WTC11 (cell line): ENCODE measurements around the gene CFDP1. TPM values are rescaled to one million over a fixed set of nuclear protein-coding genes. Genes with fewer than 3 reads are reported as not detected.
"Not testable (repeated sequence)": the region's sequence is repeated elsewhere in the genome, so short reads cannot be mapped to it uniquely, and the experiment has no call there.

Experiments
- ATAC-seq: fragments of 200-7000 bp; cut with Tn5 transposase; 2 replicates; pipeline ENCODE4 v1.10.0; 2021; ENCODE audit warnings: mild to moderate bottlenecking, moderate library complexity
- CTCF ChIA-PET: fragments of 300-600 bp; sonication (Branson Sonifier 250); formaldehyde crosslinking; loops from one replicate; lab custom pipeline; 2021; ENCODE audit warnings: antibody characterized with exemption; lab: Charles Lee
- POLR2A ChIA-PET: fragments of 350-600 bp; sonication (Branson Sonifier 250); formaldehyde crosslinking; loops from one replicate; lab custom pipeline; 2021; ENCODE audit warnings: antibody characterized with exemption; lab: Charles Lee
- DNase-seq: peaks from one replicate; pipeline ENCODE4 v3.0.0; 2021; ENCODE audit warnings: low spot score
- H3K27ac Mint-ChIP-seq: 2 replicates; pipeline ENCODE4 v1.8.0; 2021; ENCODE audit warnings: mixed read lengths
- H3K27me3 Mint-ChIP-seq: 2 replicates; pipeline ENCODE4 v1.8.0; 2021; ENCODE audit warnings: low read depth, mild to moderate bottlenecking, moderate library complexity, mixed read lengths
- H3K36me3 Mint-ChIP-seq: 2 replicates; pipeline ENCODE4 v1.8.0; 2021; ENCODE audit warnings: mixed read lengths
- H3K4me1 Mint-ChIP-seq: 2 replicates; pipeline ENCODE4 v1.8.0; 2022; ENCODE audit warnings: mixed read lengths
- H3K4me3 Mint-ChIP-seq: 2 replicates; pipeline ENCODE4 v1.8.0; 2021; ENCODE audit warnings: mild to moderate bottlenecking, moderate library complexity, mixed read lengths
- H3K9me3 Mint-ChIP-seq: 2 replicates; pipeline ENCODE4 v1.8.0; 2021; ENCODE audit warnings: mixed read lengths
- CREM ChIP-seq: sonication (generic); formaldehyde crosslinking; IDR thresholded peaks from 2 replicates; pipeline ENCODE4 v1.8.1; 2022; ENCODE audit warnings: mild to moderate bottlenecking, missing genetic modification reagents, moderate library complexity
- FOXK1 ChIP-seq: sonication (generic); formaldehyde crosslinking; IDR thresholded peaks from 2 replicates; pipeline ENCODE4 v1.8.0; 2022; ENCODE audit warnings: mild to moderate bottlenecking, moderate library complexity, missing genetic modification reagents
- GABPB1 ChIP-seq: sonication (generic); formaldehyde crosslinking; IDR thresholded peaks from 2 replicates; pipeline ENCODE4 v1.8.1; 2023; ENCODE audit warnings: mild to moderate bottlenecking, missing genetic modification reagents
- MYBL2 ChIP-seq: sonication (generic); formaldehyde crosslinking; IDR thresholded peaks from 2 replicates; pipeline ENCODE4 v1.8.1; 2023; ENCODE audit warnings: mild to moderate bottlenecking, moderate library complexity, missing genetic modification reagents
- NFATC4 ChIP-seq: fragments of 250-450 bp; sonication (Bioruptor Pico); IDR thresholded peaks from 2 replicates; pipeline ENCODE4 v1.9.0; 2021; ENCODE audit warnings: mild to moderate bottlenecking
- NFE2L1 ChIP-seq: sonication (generic); formaldehyde crosslinking; IDR thresholded peaks from 2 replicates; pipeline ENCODE4 v1.8.1; 2023; ENCODE audit warnings: missing genetic modification reagents
- NFYB ChIP-seq: sonication (generic); formaldehyde crosslinking; conservative IDR thresholded peaks from 2 replicates; pipeline ENCODE4 v1.8.0; 2022; ENCODE audit warnings: low read depth, missing genetic modification reagents
- NR3C1 ChIP-seq: sonication (generic); formaldehyde crosslinking; conservative IDR thresholded peaks from 2 replicates; pipeline ENCODE4 v1.8.1; 2023; ENCODE audit warnings: low read depth, mild to moderate bottlenecking, missing genetic modification reagents
- SMAD4 ChIP-seq: sonication (generic); formaldehyde crosslinking; IDR thresholded peaks from 2 replicates; pipeline ENCODE4 v1.8.0; 2022; ENCODE audit warnings: mild to moderate bottlenecking, missing genetic modification reagents
- TCF7 ChIP-seq: sonication (generic); formaldehyde crosslinking; IDR thresholded peaks from 2 replicates; pipeline ENCODE4 v1.8.0; 2022; ENCODE audit warnings: mild to moderate bottlenecking, low read depth, missing genetic modification reagents, moderate library complexity
- ZBTB21 ChIP-seq: sonication (generic); formaldehyde crosslinking; IDR thresholded peaks from 2 replicates; pipeline ENCODE4 v1.8.1; 2023; ENCODE audit warnings: mild to moderate bottlenecking, missing genetic modification reagents, borderline replicate concordance
- ZNF416 ChIP-seq: fragments of 250-450 bp; sonication (Bioruptor Pico); IDR thresholded peaks from 2 replicates; pipeline ENCODE4 v1.9.0; 2021; ENCODE audit warnings: mild to moderate bottlenecking, inconsistent platforms
- total RNA-seq: library from RNA; stranded (reverse); gene quantifications from 3 replicates; pipeline ENCODE4 v1.2.3, GENCODE V29; 2021
- TF ChIP-seq, protein P1 (sequence below): sonication (generic); formaldehyde crosslinking; IDR thresholded peaks from 2 replicates; pipeline ENCODE4 v1.8.1; 2022; ENCODE audit warnings: missing genetic modification reagents, borderline replicate concordance
- TF ChIP-seq, protein P2 (sequence below): sonication (generic); formaldehyde crosslinking; IDR thresholded peaks from 2 replicates; pipeline ENCODE4 v1.8.1; 2022; ENCODE audit warnings: mild to moderate bottlenecking, moderate library complexity, missing genetic modification reagents
- TF ChIP-seq, protein P3 (sequence below): fragments of 200-600 bp; IDR thresholded peaks from 2 replicates; pipeline ENCODE4 v1.8.0; 2022; ENCODE audit warnings: antibody characterized with exemption
- TF ChIP-seq, protein P4 (sequence below): sonication (generic); formaldehyde crosslinking; IDR thresholded peaks from 2 replicates; pipeline ENCODE4 v1.8.0; 2023; ENCODE audit warnings: missing genetic modification reagents, mild to moderate bottlenecking, borderline replicate concordance
- TF ChIP-seq, protein P5 (sequence below): sonication (generic); formaldehyde crosslinking; IDR thresholded peaks from 2 replicates; pipeline ENCODE4 v1.8.0; 2022; ENCODE audit warnings: mild to moderate bottlenecking, missing genetic modification reagents
- TF ChIP-seq, protein P6 (sequence below): sonication (generic); formaldehyde crosslinking; IDR thresholded peaks from 2 replicates; pipeline ENCODE4 v1.8.1; 2023; ENCODE audit warnings: mild to moderate bottlenecking, missing genetic modification reagents
- TF ChIP-seq, protein P7 (sequence below): sonication (generic); formaldehyde crosslinking; conservative IDR thresholded peaks from 2 replicates; pipeline ENCODE4 v1.8.1; 2022; ENCODE audit warnings: mild to moderate bottlenecking, missing genetic modification reagents
- TF ChIP-seq, protein P8 (sequence below): sonication (generic); formaldehyde crosslinking; IDR thresholded peaks from 2 replicates; pipeline ENCODE4 v1.8.0; 2022; ENCODE audit warnings: mild to moderate bottlenecking, missing genetic modification reagents

Gene CFDP1
- total RNA-seq, 1 experiment from 2014 or later: 79.2 TPM

DNA sequence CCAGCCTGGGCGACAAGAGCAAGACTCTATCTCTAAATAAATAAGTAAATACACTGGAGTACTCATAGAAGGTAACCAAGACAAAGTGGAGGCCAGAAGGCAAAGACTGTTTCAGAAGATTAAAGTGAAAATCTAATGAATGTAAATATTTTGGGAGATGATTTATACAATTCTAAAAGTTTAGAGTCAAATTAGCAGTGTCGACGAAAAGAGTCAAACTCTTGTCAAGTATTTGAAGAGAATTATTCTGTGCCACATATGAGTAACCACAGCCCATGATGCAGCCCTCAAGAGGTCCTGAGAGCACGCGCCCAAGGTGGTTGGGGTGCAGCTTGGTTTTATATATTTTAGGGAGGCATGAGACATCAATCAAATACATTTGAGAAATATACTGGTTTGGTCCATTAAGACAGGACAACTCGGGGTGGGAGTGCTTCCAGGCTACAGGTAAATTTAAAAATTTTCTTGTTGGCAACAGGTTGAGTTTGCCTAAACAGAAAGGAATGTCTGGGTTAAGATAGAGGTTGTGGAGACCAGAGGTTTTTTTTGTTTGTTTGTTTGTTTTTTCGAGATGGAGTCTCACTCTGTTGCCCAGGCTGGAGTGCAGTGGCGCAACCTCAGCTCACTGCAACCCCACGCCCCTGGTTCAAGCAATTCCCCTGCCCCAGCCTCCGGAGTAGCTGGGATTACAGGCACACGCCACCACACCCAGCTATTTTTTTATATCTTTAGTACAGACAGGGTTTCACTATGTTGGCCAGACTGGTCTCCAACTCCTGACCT, 3.5 kb downstream of the CFDP1 start:
- CTCF ChIA-PET: interaction anchor here (0.7 to 1.1 kb wide), 2 partner anchors 196 to 567 kb away, joined by 3 read pairs; no protein-coding TSS in a partner anchor

DNA sequence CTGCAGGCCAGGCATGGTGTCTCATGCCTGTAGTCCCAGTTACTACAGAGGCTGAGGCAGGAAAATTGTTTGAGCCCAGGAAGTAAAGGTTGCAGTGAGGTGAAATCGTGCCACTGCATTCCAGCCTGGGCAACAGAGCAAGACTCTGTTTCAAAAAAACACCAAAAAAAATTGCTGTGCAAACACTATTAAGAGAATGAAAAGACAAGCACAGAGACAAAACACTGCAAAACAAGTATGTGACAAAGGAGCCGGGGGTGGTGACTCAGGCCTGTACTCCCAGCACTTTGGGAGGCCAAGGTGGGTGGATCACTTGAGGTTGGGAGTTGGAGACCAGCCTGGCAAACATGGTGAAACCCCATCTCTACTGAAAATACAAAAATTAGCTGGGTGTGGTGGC, 6.8 kb downstream of the CFDP1 start:
- H3K9me3 Mint-ChIP-seq, POLR2A ChIA-PET, ATAC-seq, H3K4me3 Mint-ChIP-seq, DNase-seq, H3K27me3 Mint-ChIP-seq, H3K36me3 Mint-ChIP-seq: not testable (repeated sequence)
- CTCF ChIA-PET: interaction anchor here (1.4 kb wide), 1 partner anchor 90 kb away, joined by 3 read pairs; no protein-coding TSS in a partner anchor
- Mint-ChIP-seq H3K4me1 (peaks cover 33% of the 10 kb centered on the region), H3K27ac (peak overlapping the region; percentile 65; the same call in 1 of the 2 replicates)

More for the DNA sequence above, 3.5 kb downstream of the CFDP1 start:
- Mint-ChIP-seq H3K27ac (0 out of 2 replicates have a peak overlapping the region, but pooled peaks have one; percentile 29), H3K27me3 (0 out of 2 replicates have a peak, but pooled peaks cover 2% of the 10 kb centered on the region), H3K4me3 (no peak overlapping the region; the same call in 1 of the 2 replicates), H3K9me3 (no peaks in the 10 kb centered on the region), H3K4me1 (peaks cover 30% of the 10 kb centered on the region), H3K36me3 (peaks cover 7% of the 10 kb centered on the region)
- TF ChIP-seq, protein P1, sequence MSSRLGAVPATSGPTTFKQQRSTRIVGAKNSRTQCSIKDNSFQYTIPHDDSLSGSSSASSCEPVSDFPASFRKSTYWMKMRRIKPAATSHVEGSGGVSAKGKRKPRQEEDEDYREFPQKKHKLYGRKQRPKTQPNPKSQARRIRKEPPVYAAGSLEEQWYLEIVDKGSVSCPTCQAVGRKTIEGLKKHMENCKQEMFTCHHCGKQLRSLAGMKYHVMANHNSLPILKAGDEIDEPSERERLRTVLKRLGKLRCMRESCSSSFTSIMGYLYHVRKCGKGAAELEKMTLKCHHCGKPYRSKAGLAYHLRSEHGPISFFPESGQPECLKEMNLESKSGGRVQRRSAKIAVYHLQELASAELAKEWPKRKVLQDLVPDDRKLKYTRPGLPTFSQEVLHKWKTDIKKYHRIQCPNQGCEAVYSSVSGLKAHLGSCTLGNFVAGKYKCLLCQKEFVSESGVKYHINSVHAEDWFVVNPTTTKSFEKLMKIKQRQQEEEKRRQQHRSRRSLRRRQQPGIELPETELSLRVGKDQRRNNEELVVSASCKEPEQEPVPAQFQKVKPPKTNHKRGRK: no peak
- TF ChIP-seq, protein P2, sequence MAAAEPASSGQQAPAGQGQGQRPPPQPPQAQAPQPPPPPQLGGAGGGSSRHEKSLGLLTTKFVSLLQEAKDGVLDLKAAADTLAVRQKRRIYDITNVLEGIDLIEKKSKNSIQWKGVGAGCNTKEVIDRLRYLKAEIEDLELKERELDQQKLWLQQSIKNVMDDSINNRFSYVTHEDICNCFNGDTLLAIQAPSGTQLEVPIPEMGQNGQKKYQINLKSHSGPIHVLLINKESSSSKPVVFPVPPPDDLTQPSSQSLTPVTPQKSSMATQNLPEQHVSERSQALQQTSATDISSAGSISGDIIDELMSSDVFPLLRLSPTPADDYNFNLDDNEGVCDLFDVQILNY (CRISPR knock-in tag): no peak
- no peak for TF ChIP-seq ZNF416 (CRISPR knock-in tag)
- TF ChIP-seq, protein P3, sequence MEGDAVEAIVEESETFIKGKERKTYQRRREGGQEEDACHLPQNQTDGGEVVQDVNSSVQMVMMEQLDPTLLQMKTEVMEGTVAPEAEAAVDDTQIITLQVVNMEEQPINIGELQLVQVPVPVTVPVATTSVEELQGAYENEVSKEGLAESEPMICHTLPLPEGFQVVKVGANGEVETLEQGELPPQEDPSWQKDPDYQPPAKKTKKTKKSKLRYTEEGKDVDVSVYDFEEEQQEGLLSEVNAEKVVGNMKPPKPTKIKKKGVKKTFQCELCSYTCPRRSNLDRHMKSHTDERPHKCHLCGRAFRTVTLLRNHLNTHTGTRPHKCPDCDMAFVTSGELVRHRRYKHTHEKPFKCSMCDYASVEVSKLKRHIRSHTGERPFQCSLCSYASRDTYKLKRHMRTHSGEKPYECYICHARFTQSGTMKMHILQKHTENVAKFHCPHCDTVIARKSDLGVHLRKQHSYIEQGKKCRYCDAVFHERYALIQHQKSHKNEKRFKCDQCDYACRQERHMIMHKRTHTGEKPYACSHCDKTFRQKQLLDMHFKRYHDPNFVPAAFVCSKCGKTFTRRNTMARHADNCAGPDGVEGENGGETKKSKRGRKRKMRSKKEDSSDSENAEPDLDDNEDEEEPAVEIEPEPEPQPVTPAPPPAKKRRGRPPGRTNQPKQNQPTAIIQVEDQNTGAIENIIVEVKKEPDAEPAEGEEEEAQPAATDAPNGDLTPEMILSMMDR: no peak
- TF ChIP-seq NR3C1 (CRISPR knock-in tag): no peak
- TF ChIP-seq, protein P4, sequence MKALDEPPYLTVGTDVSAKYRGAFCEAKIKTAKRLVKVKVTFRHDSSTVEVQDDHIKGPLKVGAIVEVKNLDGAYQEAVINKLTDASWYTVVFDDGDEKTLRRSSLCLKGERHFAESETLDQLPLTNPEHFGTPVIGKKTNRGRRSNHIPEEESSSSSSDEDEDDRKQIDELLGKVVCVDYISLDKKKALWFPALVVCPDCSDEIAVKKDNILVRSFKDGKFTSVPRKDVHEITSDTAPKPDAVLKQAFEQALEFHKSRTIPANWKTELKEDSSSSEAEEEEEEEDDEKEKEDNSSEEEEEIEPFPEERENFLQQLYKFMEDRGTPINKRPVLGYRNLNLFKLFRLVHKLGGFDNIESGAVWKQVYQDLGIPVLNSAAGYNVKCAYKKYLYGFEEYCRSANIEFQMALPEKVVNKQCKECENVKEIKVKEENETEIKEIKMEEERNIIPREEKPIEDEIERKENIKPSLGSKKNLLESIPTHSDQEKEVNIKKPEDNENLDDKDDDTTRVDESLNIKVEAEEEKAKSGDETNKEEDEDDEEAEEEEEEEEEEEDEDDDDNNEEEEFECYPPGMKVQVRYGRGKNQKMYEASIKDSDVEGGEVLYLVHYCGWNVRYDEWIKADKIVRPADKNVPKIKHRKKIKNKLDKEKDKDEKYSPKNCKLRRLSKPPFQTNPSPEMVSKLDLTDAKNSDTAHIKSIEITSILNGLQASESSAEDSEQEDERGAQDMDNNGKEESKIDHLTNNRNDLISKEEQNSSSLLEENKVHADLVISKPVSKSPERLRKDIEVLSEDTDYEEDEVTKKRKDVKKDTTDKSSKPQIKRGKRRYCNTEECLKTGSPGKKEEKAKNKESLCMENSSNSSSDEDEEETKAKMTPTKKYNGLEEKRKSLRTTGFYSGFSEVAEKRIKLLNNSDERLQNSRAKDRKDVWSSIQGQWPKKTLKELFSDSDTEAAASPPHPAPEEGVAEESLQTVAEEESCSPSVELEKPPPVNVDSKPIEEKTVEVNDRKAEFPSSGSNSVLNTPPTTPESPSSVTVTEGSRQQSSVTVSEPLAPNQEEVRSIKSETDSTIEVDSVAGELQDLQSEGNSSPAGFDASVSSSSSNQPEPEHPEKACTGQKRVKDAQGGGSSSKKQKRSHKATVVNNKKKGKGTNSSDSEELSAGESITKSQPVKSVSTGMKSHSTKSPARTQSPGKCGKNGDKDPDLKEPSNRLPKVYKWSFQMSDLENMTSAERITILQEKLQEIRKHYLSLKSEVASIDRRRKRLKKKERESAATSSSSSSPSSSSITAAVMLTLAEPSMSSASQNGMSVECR (CRISPR knock-in tag): no peak
- no peak for TF ChIP-seq NFE2L1 (CRISPR knock-in tag)
- no peak for TF ChIP-seq FOXK1 (CRISPR knock-in tag)
- no peak for TF ChIP-seq GABPB1 (CRISPR knock-in tag)
- TF ChIP-seq, protein P5, sequence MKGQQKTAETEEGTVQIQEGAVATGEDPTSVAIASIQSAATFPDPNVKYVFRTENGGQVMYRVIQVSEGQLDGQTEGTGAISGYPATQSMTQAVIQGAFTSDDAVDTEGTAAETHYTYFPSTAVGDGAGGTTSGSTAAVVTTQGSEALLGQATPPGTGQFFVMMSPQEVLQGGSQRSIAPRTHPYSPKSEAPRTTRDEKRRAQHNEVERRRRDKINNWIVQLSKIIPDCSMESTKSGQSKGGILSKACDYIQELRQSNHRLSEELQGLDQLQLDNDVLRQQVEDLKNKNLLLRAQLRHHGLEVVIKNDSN (CRISPR knock-in tag): no peak
- no peak for TF ChIP-seq NFATC4 (CRISPR knock-in tag)
- no peak for TF ChIP-seq SMAD4
- no peak for TF ChIP-seq ZBTB21 (CRISPR knock-in tag)
- TF ChIP-seq CREM (CRISPR knock-in tag): no peak
- no peak for TF ChIP-seq NFYB
- TF ChIP-seq, protein P6, sequence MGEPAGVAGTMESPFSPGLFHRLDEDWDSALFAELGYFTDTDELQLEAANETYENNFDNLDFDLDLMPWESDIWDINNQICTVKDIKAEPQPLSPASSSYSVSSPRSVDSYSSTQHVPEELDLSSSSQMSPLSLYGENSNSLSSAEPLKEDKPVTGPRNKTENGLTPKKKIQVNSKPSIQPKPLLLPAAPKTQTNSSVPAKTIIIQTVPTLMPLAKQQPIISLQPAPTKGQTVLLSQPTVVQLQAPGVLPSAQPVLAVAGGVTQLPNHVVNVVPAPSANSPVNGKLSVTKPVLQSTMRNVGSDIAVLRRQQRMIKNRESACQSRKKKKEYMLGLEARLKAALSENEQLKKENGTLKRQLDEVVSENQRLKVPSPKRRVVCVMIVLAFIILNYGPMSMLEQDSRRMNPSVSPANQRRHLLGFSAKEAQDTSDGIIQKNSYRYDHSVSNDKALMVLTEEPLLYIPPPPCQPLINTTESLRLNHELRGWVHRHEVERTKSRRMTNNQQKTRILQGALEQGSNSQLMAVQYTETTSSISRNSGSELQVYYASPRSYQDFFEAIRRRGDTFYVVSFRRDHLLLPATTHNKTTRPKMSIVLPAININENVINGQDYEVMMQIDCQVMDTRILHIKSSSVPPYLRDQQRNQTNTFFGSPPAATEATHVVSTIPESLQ: no peak
- TF ChIP-seq, protein P7, sequence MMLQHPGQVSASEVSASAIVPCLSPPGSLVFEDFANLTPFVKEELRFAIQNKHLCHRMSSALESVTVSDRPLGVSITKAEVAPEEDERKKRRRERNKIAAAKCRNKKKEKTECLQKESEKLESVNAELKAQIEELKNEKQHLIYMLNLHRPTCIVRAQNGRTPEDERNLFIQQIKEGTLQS (CRISPR knock-in tag): no peak
- TF ChIP-seq TCF7: no peak
- TF ChIP-seq, protein P8, sequence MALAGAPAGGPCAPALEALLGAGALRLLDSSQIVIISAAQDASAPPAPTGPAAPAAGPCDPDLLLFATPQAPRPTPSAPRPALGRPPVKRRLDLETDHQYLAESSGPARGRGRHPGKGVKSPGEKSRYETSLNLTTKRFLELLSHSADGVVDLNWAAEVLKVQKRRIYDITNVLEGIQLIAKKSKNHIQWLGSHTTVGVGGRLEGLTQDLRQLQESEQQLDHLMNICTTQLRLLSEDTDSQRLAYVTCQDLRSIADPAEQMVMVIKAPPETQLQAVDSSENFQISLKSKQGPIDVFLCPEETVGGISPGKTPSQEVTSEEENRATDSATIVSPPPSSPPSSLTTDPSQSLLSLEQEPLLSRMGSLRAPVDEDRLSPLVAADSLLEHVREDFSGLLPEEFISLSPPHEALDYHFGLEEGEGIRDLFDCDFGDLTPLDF (CRISPR knock-in tag): no peak
- TF ChIP-seq MYBL2 (CRISPR knock-in tag): no peak
- POLR2A ChIA-PET: interaction anchor here (0.6 kb wide), 1 partner anchor 10 kb away, joined by 5 read pairs; no protein-coding TSS in a partner anchor
- no peak for ATAC-seq
- no peak for DNase-seq
